Heart right ventricle (tissue), 16 donors: ENCODE results near the gene MUC5B. TPM values are rescaled to one million over a fixed set of nuclear protein-coding genes. Genes with fewer than 3 reads are reported as not detected.

Source experiments
- ATAC-seq, 8 donors: fragments of 200-7000 bp; cut with Tn5 transposase; one replicate each; pipeline ENCODE4 v1.9.1; 2020; ENCODE audit warnings: mild to moderate bottlenecking in 8 of 8, moderate library complexity in 8 of 8, moderate number of reproducible peaks in 1 of 8
- DNase-seq, 2 donors: peaks; one replicate each; pipeline ENCODE4 v3.0.0-alpha.2; 2020
- H3K27ac ChIP-seq, 10 donors: fragments of 200-600 bp; sonication (generic) in 2 of 10; one replicate each; pipeline versions ENCODE4 v1.5.0 to v1.8.0; 2020 to 2022; ENCODE audit warnings: mild to moderate bottlenecking in 3 of 10
- H3K27me3 ChIP-seq, 7 donors: fragments of 200-600 bp; one replicate each; pipeline ENCODE4 v1.8.0; 2021 to 2022; ENCODE audit warnings: mild to moderate bottlenecking in 2 of 7
- H3K36me3 ChIP-seq, 9 donors: fragments of 200-600 bp; sonication (generic) in 1 of 9; one replicate each; pipeline versions ENCODE4 v1.5.0 to v1.8.0; 2020 to 2022; ENCODE audit warnings: mild to moderate bottlenecking in 2 of 9
- H3K4me1 ChIP-seq, 9 donors: fragments of 200-600 bp; sonication (generic) in 1 of 9; one replicate each; pipeline versions ENCODE4 v1.5.0 to v1.8.0; 2020 to 2022; ENCODE audit warnings: mild to moderate bottlenecking in 4 of 9
- H3K4me3 ChIP-seq, 10 donors: fragments of 200-600 bp; sonication (generic) in 2 of 10; one replicate each; pipeline versions ENCODE4 v1.5.0 to v1.8.0; 2020 to 2022; ENCODE audit warnings: mild to moderate bottlenecking in 7 of 10, moderate library complexity in 2 of 10
- H3K9me3 ChIP-seq, 11 donors: fragments of 200-600 bp in 10 of 11; sonication (generic) in 2 of 11; one replicate each; pipeline versions ENCODE4 v1.5.0 to v1.8.0; 2013 to 2022; ENCODE audit warnings: mild to moderate bottlenecking in 2 of 11, control low read depth in 1 of 11, moderate library complexity in 1 of 11
- CTCF ChIP-seq, 9 donors: fragments of 200-600 bp; sonication (generic) in 2 of 9; IDR thresholded peaks; one replicate each; pipeline versions ENCODE4 v1.5.0 to v1.8.0; 2021 to 2022; ENCODE audit warnings: antibody characterized with exemption in 9 of 9, mild to moderate bottlenecking in 5 of 9, moderate library complexity in 1 of 9
- WGBS, 2 donors: extraction: QIAGEN DNeasy Blood & Tissue Kit; methylation state at CpG; one replicate each; pipeline ENCODE4 v1.1.7; 2013; ENCODE audit warnings: inconsistent platforms in 1 of 2; 5-methylcytosine and 5-hydroxymethylcytosine counted together
- intact Hi-C, 10 donors: fragments of 100-400 bp; cut with DNase I; formaldehyde crosslinking; loops; one replicate each; pipeline versions ENCODE4 v1.11.1 to v1.14.2; 2022
- polyA plus RNA-seq, 2 donors: library from polyadenylated mRNA; stranded (reverse); fragments of 200-250 nt; gene quantifications; one replicate each; pipeline ENCODE4 v1.2.3, GENCODE V29; 2013
- total RNA-seq, 10 donors: library from RNA; stranded (reverse); fragmentation: NEBNext Ultra II Directional in 3 of 10; extraction: Animal tissue kit (Norgen Biotek cat#: 25700) in 3 of 10; gene quantifications; one replicate each; pipeline versions ENCODE4 v1.2.1 to v1.2.4, GENCODE V29; 2021 to 2023
- donor health status: Arrhythmogenic right ventricular cardiomyopathy.
- donor health status: ischemic (EF 13 %, LVEDD 7.1; RV severe dilation, severe dysfunction).
- donor health status: healthy with polysubstance abuse.
- donor health status: DM: no; HTN: yes; CAD: no.
- donor health status: DM: no; HTN: no; CAD: no.
- donor health status: ischemic (EF 25% LVEDD 6.9; RV normal size, moderate dysfunction).
- donor health status: ischemic (EF 25% LVEDD 5.7; RV mildly dilated, moderate dysfunction).
- donor health status: healthy.
- donor health status: DM: yes; HTN: yes; CAD: no.
- donor health status: Ischemic cardiomyopathy.
- donor health status: ischemic (EF 35%, LVEDD 5.7; RV mildly dilated, moderate dysfunction).
- donor health status: nonischemic (EF 11% LVEDD 7.7; RV severe dilation, severe dysfunction).
- donor health status: DM: yes; HTN: yes; CAD: no.
- donor health status: PGD.
- donor health status: ischemic (EF 29% LVEDD 5.4; RV normal size, mild dysfunction).
- donor health status: nonischemic (EF 23%, LVEDD 6.1; RV moderate dilation, normal function).

MUC5B gene
- total and polyA plus RNA-seq, 12 donors: not detected

GRCh38 chr11:1176224-1177019 lies 46.4 kb upstream of the MUC5B start:
- intact Hi-C loops: no loop called here
- DNase-seq (no peak), ATAC-seq (no peak)
- no peak overlapping the region for H3K4me3 ChIP-seq
- no peaks in the 10 kb centered on the region for H3K9me3 ChIP-seq
- peaks cover 0 to 21% (median 5%) of the 10 kb centered on the region in 7 donors for H3K27me3 ChIP-seq
- 78 to 92% methylated on average over 32 of the region's 32 CpGs for WGBS, 2 donors
- H3K27ac ChIP-seq: no peak overlapping the region
- H3K4me1 ChIP-seq: no peaks in the 10 kb centered on the region
- no peaks in the 10 kb centered on the region for H3K36me3 ChIP-seq
- TF ChIP-seq CTCF (IDR thresholded peaks at IDR 0.05): no peak

- Histone ChIP-seq H3K9me3 (no peaks in the 10 kb centered on the region), H3K4me3 (no peak overlapping the region), H3K27ac (no peak overlapping the region), H3K4me1 (no peaks in the 10 kb centered on the region), H3K27me3 (peaks cover 0 to 24% (median 5%) of the 10 kb centered on the region in 7 donors), H3K36me3 (no peaks in the 10 kb centered on the region)
- ATAC-seq (no peak), DNase-seq (no peak)
- no peak for TF ChIP-seq CTCF (IDR thresholded peaks at IDR 0.05)
- intact Hi-C loops: no loop called here
- WGBS, 2 donors: 86% methylated on average over 34 of the region's 34 CpGs
These were observed 45.7 kb upstream of the MUC5B start for GRCh38 chr11:1177020-1177770.

- Histone ChIP-seq H3K4me1 (no peaks in the 10 kb centered on the region), H3K4me3 (no peak overlapping the region), H3K27ac (no peak overlapping the region), H3K36me3 (no peaks in the 10 kb centered on the region), H3K9me3 (no peaks in the 10 kb centered on the region), H3K27me3 (peaks cover 0 to 24% (median 5%) of the 10 kb centered on the region in 7 donors)
- intact Hi-C loops: no loop called here
- no peak for TF ChIP-seq CTCF (IDR thresholded peaks at IDR 0.05)
- 89% methylated on average over 11 to 12 of the region's 12 CpGs for whole genome bisulfite sequencing, 2 donors
- DNase-seq (no peak), ATAC-seq (no peak)
These were observed 45.1 kb upstream of the MUC5B start for GRCh38 chr11:1177771-1178090.

GRCh38 chr11:1178201-1178885 lies 44.5 kb upstream of the MUC5B start:
- Histone ChIP-seq H3K4me3 (no peak overlapping the region), H3K27me3 (peaks cover 0 to 24% (median 5%) of the 10 kb centered on the region in 7 donors), H3K4me1 (no peaks in the 10 kb centered on the region), H3K36me3 (no peaks in the 10 kb centered on the region), H3K27ac (no peak overlapping the region), H3K9me3 (no peaks in the 10 kb centered on the region)
- 86 to 89% methylated on average over 31 of the region's 31 CpGs for WGBS, 2 donors
- DNase-seq (peak in 1 of 2 donors; percentile 11), ATAC-seq (no peak)
- intact Hi-C loops: no loop called here
- no peak for TF ChIP-seq CTCF (IDR thresholded peaks at IDR 0.05)
